Heart right ventricle (tissue), 16 donors: ENCODE measurements around the gene APOL1. TPM values are rescaled to one million over a fixed set of nuclear protein-coding genes. Genes with fewer than 3 reads are reported as not detected.
"Not testable (repeated sequence)": the region's sequence is repeated elsewhere in the genome, so short reads cannot be mapped to it uniquely, and the experiment has no call there.

Experiments
- ATAC-seq, 8 donors: fragments of 200-7000 bp; cut with Tn5 transposase; one replicate each; pipeline ENCODE4 v1.9.1; 2020; ENCODE audit warnings: mild to moderate bottlenecking in 8 of 8, moderate library complexity in 8 of 8, moderate number of reproducible peaks in 1 of 8
- DNase-seq, 2 donors: peaks; one replicate each; pipeline ENCODE4 v3.0.0-alpha.2; 2020
- H3K27ac ChIP-seq, 10 donors: fragments of 200-600 bp; sonication (generic) in 2 of 10; one replicate each; pipeline versions ENCODE4 v1.5.0 to v1.8.0; 2020 to 2022; ENCODE audit warnings: mild to moderate bottlenecking in 3 of 10
- H3K27me3 ChIP-seq, 7 donors: fragments of 200-600 bp; one replicate each; pipeline ENCODE4 v1.8.0; 2021 to 2022; ENCODE audit warnings: mild to moderate bottlenecking in 2 of 7
- H3K36me3 ChIP-seq, 9 donors: fragments of 200-600 bp; sonication (generic) in 1 of 9; one replicate each; pipeline versions ENCODE4 v1.5.0 to v1.8.0; 2020 to 2022; ENCODE audit warnings: mild to moderate bottlenecking in 2 of 9
- H3K4me1 ChIP-seq, 9 donors: fragments of 200-600 bp; sonication (generic) in 1 of 9; one replicate each; pipeline versions ENCODE4 v1.5.0 to v1.8.0; 2020 to 2022; ENCODE audit warnings: mild to moderate bottlenecking in 4 of 9
- H3K4me3 ChIP-seq, 10 donors: fragments of 200-600 bp; sonication (generic) in 2 of 10; one replicate each; pipeline versions ENCODE4 v1.5.0 to v1.8.0; 2020 to 2022; ENCODE audit warnings: mild to moderate bottlenecking in 7 of 10, moderate library complexity in 2 of 10
- H3K9me3 ChIP-seq, 11 donors: fragments of 200-600 bp in 10 of 11; sonication (generic) in 2 of 11; one replicate each; pipeline versions ENCODE4 v1.5.0 to v1.8.0; 2013 to 2022; ENCODE audit warnings: mild to moderate bottlenecking in 2 of 11, control low read depth in 1 of 11, moderate library complexity in 1 of 11
- CTCF ChIP-seq, 9 donors: fragments of 200-600 bp; sonication (generic) in 2 of 9; IDR thresholded peaks; one replicate each; pipeline versions ENCODE4 v1.5.0 to v1.8.0; 2021 to 2022; ENCODE audit warnings: antibody characterized with exemption in 9 of 9, mild to moderate bottlenecking in 5 of 9, moderate library complexity in 1 of 9
- WGBS, 2 donors: extraction: QIAGEN DNeasy Blood & Tissue Kit; methylation state at CpG; one replicate each; pipeline ENCODE4 v1.1.7; 2013; ENCODE audit warnings: inconsistent platforms in 1 of 2; 5-methylcytosine and 5-hydroxymethylcytosine counted together
- intact Hi-C, 10 donors: fragments of 100-400 bp; cut with DNase I; formaldehyde crosslinking; loops; one replicate each; pipeline versions ENCODE4 v1.11.1 to v1.14.2; 2022
- polyA plus RNA-seq, 2 donors: library from polyadenylated mRNA; stranded (reverse); fragments of 200-250 nt; gene quantifications; one replicate each; pipeline ENCODE4 v1.2.3, GENCODE V29; 2013
- total RNA-seq, 10 donors: library from RNA; stranded (reverse); fragmentation: NEBNext Ultra II Directional in 3 of 10; extraction: Animal tissue kit (Norgen Biotek cat#: 25700) in 3 of 10; gene quantifications; one replicate each; pipeline versions ENCODE4 v1.2.1 to v1.2.4, GENCODE V29; 2021 to 2023
- donor health status: Arrhythmogenic right ventricular cardiomyopathy.
- donor health status: ischemic (EF 13 %, LVEDD 7.1; RV severe dilation, severe dysfunction).
- donor health status: healthy with polysubstance abuse.
- donor health status: DM: no; HTN: yes; CAD: no.
- donor health status: DM: no; HTN: no; CAD: no.
- donor health status: ischemic (EF 25% LVEDD 6.9; RV normal size, moderate dysfunction).
- donor health status: ischemic (EF 25% LVEDD 5.7; RV mildly dilated, moderate dysfunction).
- donor health status: healthy.
- donor health status: DM: yes; HTN: yes; CAD: no.
- donor health status: Ischemic cardiomyopathy.
- donor health status: ischemic (EF 35%, LVEDD 5.7; RV mildly dilated, moderate dysfunction).
- donor health status: nonischemic (EF 11% LVEDD 7.7; RV severe dilation, severe dysfunction).
- donor health status: DM: yes; HTN: yes; CAD: no.
- donor health status: PGD.
- donor health status: ischemic (EF 29% LVEDD 5.4; RV normal size, mild dysfunction).
- donor health status: nonischemic (EF 23%, LVEDD 6.1; RV moderate dilation, normal function).

Gene APOL1
- total and polyA plus RNA-seq, 12 donors = 9.8 to 121 (median 17.5) TPM

GRCh38 chr22:36258701-36259614 lies 6.0 kb downstream of the APOL1 start:
- Histone ChIP-seq H3K36me3 (peaks cover 0 to 74% (median 5%) of the 10 kb centered on the region in 9 donors), H3K27ac (peak overlapping the region in 9 of 10 donors; percentile 64 to 86 (median 69)), H3K4me3 (no peak overlapping the region), H3K27me3 (no peaks in the 10 kb centered on the region), H3K4me1 (peaks cover 13 to 66% (median 49%) of the 10 kb centered on the region in 9 donors), H3K9me3 (no peaks in the 10 kb centered on the region)
- ATAC-seq (peak in 7 of 8 donors; percentile 32 to 70 (median 47)), DNase-seq (peak in 1 of 2 donors; percentile 46)
- 39 to 51% methylated on average over 16 of the region's 16 CpGs for WGBS, 2 donors
- intact Hi-C loops = loop anchor here in 2 of 10 donors (5.0 to 10.0 kb wide), 2 partner anchors 54 to 62 kb away; partner anchors contain the start of gene APOL4 (in 1 of the 2)
- no peak for TF ChIP-seq CTCF (IDR thresholded peaks at IDR 0.05)

GRCh38 chr22:36259615-36260300 lies 6.8 kb downstream of the APOL1 start:
- peak overlapping the region in 9 of 10 donors; percentile 64 to 86 (median 69) for H3K27ac ChIP-seq
- ATAC-seq = no peak
- no peaks in the 10 kb centered on the region for H3K9me3 ChIP-seq
- WGBS, 2 donors = 58 to 68% methylated on average over 14 of the region's 14 CpGs
- no peak for DNase-seq
- no peak for TF ChIP-seq CTCF (IDR thresholded peaks at IDR 0.05)
- H3K27me3 ChIP-seq = no peaks in the 10 kb centered on the region
- H3K36me3 ChIP-seq = peaks cover 0 to 81% (median 5%) of the 10 kb centered on the region in 9 donors
- no peak overlapping the region for H3K4me3 ChIP-seq
- H3K4me1 ChIP-seq = peaks cover 10 to 58% (median 41%) of the 10 kb centered on the region in 9 donors
- intact Hi-C loops = loop anchor here in 2 of 10 donors (5.0 to 10.0 kb wide), 2 partner anchors 55 to 62 kb away; partner anchors contain the start of gene APOL4 (in 1 of the 2)

GRCh38 chr22:36261675-36262074 lies 8.7 kb downstream of the APOL1 start:
- H3K27me3 ChIP-seq, H3K9me3 ChIP-seq, intact Hi-C loops, H3K27ac ChIP-seq, H3K4me3 ChIP-seq, ATAC-seq, DNase-seq: not testable (repeated sequence)
- 75 to 80% methylated on average over 6 of the region's 6 CpGs for whole genome bisulfite sequencing, 2 donors
- Histone ChIP-seq H3K4me1 (peaks cover 10 to 43% (median 28%) of the 10 kb centered on the region in 9 donors), H3K36me3 (peaks cover 0 to 95% (median 5%) of the 10 kb centered on the region in 9 donors)

GRCh38 chr22:36262307-36262706 lies 9.4 kb downstream of the APOL1 start:
- DNase-seq, H3K9me3 ChIP-seq, intact Hi-C loops, H3K27ac ChIP-seq, H3K4me3 ChIP-seq, H3K27me3 ChIP-seq: not testable (repeated sequence)
- WGBS, 2 donors = 95 to 96% methylated on average over 3 of the region's 3 CpGs
- peak in 1 of 8 donors; percentile 21 for ATAC-seq
- Histone ChIP-seq H3K4me1 (peaks cover 10 to 38% (median 26%) of the 10 kb centered on the region in 9 donors), H3K36me3 (peaks cover 0 to 95% (median 3%) of the 10 kb centered on the region in 9 donors)

GRCh38 chr22:36263216-36263673 lies 10.3 kb downstream of the APOL1 start:
- WGBS, 2 donors = 62 to 77% methylated on average over 5 of the region's 5 CpGs
- H3K27ac ChIP-seq, H3K9me3 ChIP-seq, DNase-seq, H3K4me3 ChIP-seq, ATAC-seq, H3K27me3 ChIP-seq, intact Hi-C loops: not testable (repeated sequence)
- Histone ChIP-seq H3K4me1 (peaks cover 8 to 31% (median 19%) of the 10 kb centered on the region in 9 donors), H3K36me3 (peaks cover 0 to 85% (median 3%) of the 10 kb centered on the region in 9 donors)

GRCh38 chr22:36263886-36264664 lies 11.1 kb downstream of the APOL1 start:
- H3K4me3 ChIP-seq, DNase-seq, H3K9me3 ChIP-seq, intact Hi-C loops, H3K27me3 ChIP-seq: not testable (repeated sequence)
- Histone ChIP-seq H3K4me1 (peaks cover 0 to 22% (median 10%) of the 10 kb centered on the region in 9 donors), H3K36me3 (peaks cover 0 to 77% (median 3%) of the 10 kb centered on the region in 9 donors), H3K27ac (peak overlapping the region in 1 of 10 donors; percentile 27)
- peak in 2 of 8 donors; percentile 13 to 25 for ATAC-seq
- WGBS, 2 donors = 79 to 86% methylated on average over 7 of the region's 7 CpGs
